ENCODE data around the gene MCF2L.
"Not testable (repeated sequence)": the region's sequence is repeated elsewhere in the genome, so short reads cannot be mapped to it uniquely, and the experiment has no call there.

The MCF2L gene, protein sequence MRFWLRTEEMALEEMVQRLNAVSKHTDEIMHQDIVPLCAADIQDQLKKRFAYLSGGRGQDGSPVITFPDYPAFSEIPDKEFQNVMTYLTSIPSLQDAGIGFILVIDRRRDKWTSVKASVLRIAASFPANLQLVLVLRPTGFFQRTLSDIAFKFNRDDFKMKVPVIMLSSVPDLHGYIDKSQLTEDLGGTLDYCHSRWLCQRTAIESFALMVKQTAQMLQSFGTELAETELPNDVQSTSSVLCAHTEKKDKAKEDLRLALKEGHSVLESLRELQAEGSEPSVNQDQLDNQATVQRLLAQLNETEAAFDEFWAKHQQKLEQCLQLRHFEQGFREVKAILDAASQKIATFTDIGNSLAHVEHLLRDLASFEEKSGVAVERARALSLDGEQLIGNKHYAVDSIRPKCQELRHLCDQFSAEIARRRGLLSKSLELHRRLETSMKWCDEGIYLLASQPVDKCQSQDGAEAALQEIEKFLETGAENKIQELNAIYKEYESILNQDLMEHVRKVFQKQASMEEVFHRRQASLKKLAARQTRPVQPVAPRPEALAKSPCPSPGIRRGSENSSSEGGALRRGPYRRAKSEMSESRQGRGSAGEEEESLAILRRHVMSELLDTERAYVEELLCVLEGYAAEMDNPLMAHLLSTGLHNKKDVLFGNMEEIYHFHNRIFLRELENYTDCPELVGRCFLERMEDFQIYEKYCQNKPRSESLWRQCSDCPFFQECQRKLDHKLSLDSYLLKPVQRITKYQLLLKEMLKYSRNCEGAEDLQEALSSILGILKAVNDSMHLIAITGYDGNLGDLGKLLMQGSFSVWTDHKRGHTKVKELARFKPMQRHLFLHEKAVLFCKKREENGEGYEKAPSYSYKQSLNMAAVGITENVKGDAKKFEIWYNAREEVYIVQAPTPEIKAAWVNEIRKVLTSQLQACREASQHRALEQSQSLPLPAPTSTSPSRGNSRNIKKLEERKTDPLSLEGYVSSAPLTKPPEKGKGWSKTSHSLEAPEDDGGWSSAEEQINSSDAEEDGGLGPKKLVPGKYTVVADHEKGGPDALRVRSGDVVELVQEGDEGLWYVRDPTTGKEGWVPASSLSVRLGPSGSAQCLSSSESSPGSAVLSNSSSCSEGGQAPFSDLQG

GRCh38 chr13:112968910-112969691 lies at the start of gene MCF2L:
MCF2L (plus strand) TSS chr13:112969214; CDS start chr13:112969380, 166 bp downstream.
- peak; percentile 51 to 53 for DNase-seq

GRCh38 chr13:112923962-112924361 lies 45.1 kb upstream of the MCF2L start:
- no peak for DNase-seq

DNA sequence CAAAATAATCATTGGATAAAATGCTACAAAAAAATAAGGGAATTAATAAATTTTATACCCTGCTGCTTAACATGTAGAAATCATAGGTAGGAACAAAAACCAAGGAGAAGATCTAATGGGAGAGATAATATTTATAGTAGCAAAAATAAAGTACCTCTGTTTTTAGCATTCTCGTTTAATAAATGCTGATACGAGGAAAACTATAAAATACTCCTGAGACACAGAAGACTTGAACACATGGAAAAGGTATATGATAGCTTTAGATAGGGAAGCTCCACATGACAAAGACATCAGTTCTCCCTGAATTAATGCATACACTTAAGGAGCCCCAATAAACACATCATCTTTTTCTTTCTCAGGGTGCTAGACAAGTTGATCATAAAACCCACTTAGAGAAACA lies 44.6 kb upstream of the MCF2L start:
- no peak for DNase-seq

DNA sequence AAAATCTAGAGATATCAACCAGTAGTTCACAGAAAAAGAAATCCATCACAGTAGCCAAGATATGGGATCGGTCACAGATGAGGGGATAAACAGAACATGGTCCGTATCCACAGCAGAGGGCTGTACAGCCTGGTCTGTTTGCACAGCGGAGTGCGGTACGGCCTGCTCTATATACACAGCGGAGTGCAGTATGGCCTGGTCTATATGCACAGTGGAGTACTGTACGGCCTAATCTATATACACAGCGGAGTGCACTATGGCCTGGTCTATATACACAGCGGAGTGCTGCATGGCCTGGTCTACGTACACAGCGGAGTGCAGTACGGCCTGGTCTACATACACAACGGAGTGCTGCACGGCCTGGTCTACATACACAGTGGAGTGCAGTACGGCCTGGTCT lies 43.0 kb upstream of the MCF2L start:
- no peak for DNase-seq

GRCh38 chr13:112926993-112927392 lies 42.0 kb upstream of the MCF2L start:
- no peak for DNase-seq

- DNase-seq: no peak
Observed at GRCh38 chr13:112928020-112928971, 40.7 kb upstream of the MCF2L start.

GRCh38 chr13:112928972-112929782 lies 39.8 kb upstream of the MCF2L start:
- DNase-seq: no peak

DNA sequence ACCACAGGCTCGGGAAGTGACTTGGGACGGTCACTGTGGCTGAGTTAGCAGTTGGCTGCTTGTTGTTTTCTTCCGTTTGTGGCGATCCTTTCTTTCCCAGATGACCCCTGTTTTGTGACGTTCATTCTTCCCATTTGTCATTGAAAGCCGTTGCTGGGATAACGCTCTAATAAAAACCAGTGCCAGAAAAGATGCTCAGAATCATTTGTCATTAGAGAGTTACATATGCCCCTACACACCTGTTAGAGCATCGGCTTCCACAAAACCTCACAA lies 39.3 kb upstream of the MCF2L start:
- no peak for DNase-seq

- no peak for DNase-seq
Observed at GRCh38 chr13:112930192-112930591, 38.8 kb upstream of the MCF2L start.

- DNase-seq: no peak
Observed at GRCh38 chr13:112931028-112931934, 37.7 kb upstream of the MCF2L start.

DNA sequence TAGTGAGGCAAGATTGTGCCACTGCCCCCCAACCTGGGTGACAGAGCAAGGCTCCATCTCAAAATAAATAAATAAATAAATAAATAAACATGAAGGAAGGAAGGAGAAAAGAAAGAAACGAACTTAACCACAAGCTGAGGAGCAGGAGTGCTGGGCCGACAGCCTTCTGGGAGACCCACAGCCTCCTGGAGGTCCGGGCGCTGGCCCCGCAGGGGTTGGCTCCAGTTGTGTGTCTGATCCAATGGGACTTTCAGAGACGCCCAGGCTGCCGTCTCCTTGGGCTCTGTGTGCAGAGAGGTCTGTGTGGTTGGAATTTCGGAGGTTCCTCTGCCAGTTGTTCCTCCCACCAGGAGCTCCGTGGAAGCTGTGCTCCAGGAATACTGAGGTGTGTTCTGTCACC lies 36.0 kb upstream of the MCF2L start:
- DNase-seq: no peak

- no peak for DNase-seq
Observed at GRCh38 chr13:112933649-112934048, 35.4 kb upstream of the MCF2L start.

GRCh38 chr13:112934078-112934477 lies 34.9 kb upstream of the MCF2L start:
- DNase-seq: no peak

- no peak for DNase-seq
Observed at GRCh38 chr13:112938680-112939079, 30.3 kb upstream of the MCF2L start.

DNA sequence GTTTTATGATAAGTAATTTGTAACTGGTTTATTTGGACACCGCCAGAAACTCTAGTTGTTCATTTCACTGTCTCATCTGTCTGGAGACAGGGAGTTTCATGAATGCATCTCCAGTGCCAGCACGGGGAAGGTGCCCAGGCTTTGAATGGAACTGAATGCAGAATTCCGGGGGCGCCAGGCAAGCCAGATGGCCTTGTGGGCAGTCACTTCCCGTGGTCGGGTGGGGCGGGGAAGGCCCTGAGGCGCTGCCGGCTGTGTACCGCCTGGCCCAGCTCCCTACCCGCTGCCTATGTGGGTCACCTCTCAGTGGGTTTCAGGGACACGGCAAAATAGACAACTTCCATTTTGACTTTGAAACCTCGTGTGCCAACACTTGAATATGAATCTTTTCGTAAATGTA lies 28.8 kb upstream of the MCF2L start:
- no peak for DNase-seq

GRCh38 chr13:112941349-112941748 lies 27.7 kb upstream of the MCF2L start:
- DNase-seq: no peak

DNA sequence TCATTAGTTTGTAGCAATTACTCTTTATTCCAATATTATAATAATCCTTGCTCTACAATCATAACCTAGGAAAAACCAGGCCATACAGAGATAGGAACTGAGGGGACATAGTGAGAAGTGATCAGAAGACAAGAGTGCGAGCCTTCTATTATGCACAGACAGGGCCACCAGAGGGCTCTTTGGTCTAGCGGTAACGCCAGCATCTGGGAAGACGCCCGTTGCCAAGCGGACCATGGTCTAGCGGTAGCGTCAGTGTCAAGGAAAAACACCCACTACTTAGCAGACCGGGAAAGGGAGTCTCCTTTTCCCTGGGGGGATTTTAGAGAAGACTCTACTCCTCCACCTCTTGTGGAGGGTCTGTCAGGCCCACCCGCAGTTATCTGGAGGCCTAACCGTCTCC lies 27.2 kb upstream of the MCF2L start:
- DNase-seq: not testable (repeated sequence)

- DNase-seq: peak; percentile 96 to 98
Observed at GRCh38 chr13:112942689-112943308, 26.2 kb upstream of the MCF2L start.
